ENCODE data around the gene PCSK4. TPM values are rescaled to one million over a fixed set of nuclear protein-coding genes. Genes with fewer than 3 reads are reported as not detected.

PCSK4 gene
- total RNA-seq, 2 experiments from 2014 or later: 1.8 to 3.9 TPM

GRCh38 chr19:1527650-1528309 is 37.6 kb upstream of the PCSK4 start:
- H3K27ac Mint-ChIP-seq: no peak overlapping the region
- intact Hi-C loops (cut with DNase I, micrococcal nuclease): no loop called here
- DNase-seq: no peak
- no peaks in the 10 kb centered on the region for H3K36me3 Mint-ChIP-seq (ENCODE audit: low read depth)
- H3K4me1 Mint-ChIP-seq: peaks cover 5% of the 10 kb centered on the region
- no peaks in the 10 kb centered on the region for H3K9me3 Mint-ChIP-seq (ENCODE audit: low read depth)
- ATAC-seq: no peak
- no peak overlapping the region for H3K4me3 Mint-ChIP-seq
- ChIA-PET POLR2A (no interaction called here), CTCF (interaction anchor here (0.6 kb wide), 1 partner anchor 140 kb away, joined by 3 read pairs; no protein-coding TSS in a partner anchor)
- peaks cover 37% of the 10 kb centered on the region for H3K27me3 Mint-ChIP-seq

GRCh38 chr19:1526979-1527649 is 37.0 kb upstream of the PCSK4 start:
- no peaks in the 10 kb centered on the region for H3K9me3 Mint-ChIP-seq (ENCODE audit: low read depth)
- no peak for ATAC-seq
- CTCF ChIA-PET: interaction anchor here (0.6 kb wide), 1 partner anchor 141 kb away, joined by 3 read pairs; no protein-coding TSS in a partner anchor
- H3K4me1 Mint-ChIP-seq: peaks cover 5% of the 10 kb centered on the region
- no peak overlapping the region for H3K4me3 Mint-ChIP-seq
- POLR2A ChIA-PET: no interaction called here
- peaks cover 37% of the 10 kb centered on the region for H3K27me3 Mint-ChIP-seq
- no peak overlapping the region for H3K27ac Mint-ChIP-seq
- H3K36me3 Mint-ChIP-seq (ENCODE audit: low read depth): no peaks in the 10 kb centered on the region
- DNase-seq: no peak
- intact Hi-C loops (cut with DNase I, micrococcal nuclease): no loop called here

GRCh38 chr19:1526066-1526778 is 36.1 kb upstream of the PCSK4 start:
- no peaks in the 10 kb centered on the region for H3K36me3 Mint-ChIP-seq (ENCODE audit: low read depth)
- H3K9me3 Mint-ChIP-seq (ENCODE audit: low read depth): no peaks in the 10 kb centered on the region
- H3K4me1 Mint-ChIP-seq: peaks cover 5% of the 10 kb centered on the region
- H3K4me3 Mint-ChIP-seq: no peak overlapping the region
- H3K27me3 Mint-ChIP-seq: peaks cover 37% of the 10 kb centered on the region
- DNase-seq (no peak), ATAC-seq (no peak)
- H3K27ac Mint-ChIP-seq: no peak overlapping the region
- intact Hi-C loops (cut with DNase I, micrococcal nuclease): no loop called here
- ChIA-PET POLR2A (no interaction called here), CTCF (no interaction called here)

GRCh38 chr19:1525343-1525742 is 35.2 kb upstream of the PCSK4 start:
- no peak for DNase-seq
- ATAC-seq: no peak
- Mint-ChIP-seq H3K9me3 (ENCODE audit: low read depth) (no peaks in the 10 kb centered on the region), H3K27ac (no peak overlapping the region), H3K4me1 (peaks cover 5% of the 10 kb centered on the region), H3K27me3 (peaks cover 37% of the 10 kb centered on the region), H3K4me3 (no peak overlapping the region), H3K36me3 (ENCODE audit: low read depth) (no peaks in the 10 kb centered on the region)
- intact Hi-C loops (cut with DNase I, micrococcal nuclease): no loop called here
- ChIA-PET CTCF (no interaction called here), POLR2A (no interaction called here)

- no peaks in the 10 kb centered on the region for H3K9me3 Mint-ChIP-seq (ENCODE audit: low read depth)
- POLR2A ChIA-PET: no interaction called here
- peaks cover 34% of the 10 kb centered on the region for H3K27me3 Mint-ChIP-seq
- no peak overlapping the region for H3K27ac Mint-ChIP-seq
- H3K36me3 Mint-ChIP-seq (ENCODE audit: low read depth): no peaks in the 10 kb centered on the region
- H3K4me1 Mint-ChIP-seq: peaks cover 5% of the 10 kb centered on the region
- ATAC-seq (no peak), DNase-seq (no peak)
- intact Hi-C loops (cut with DNase I, micrococcal nuclease): no loop called here
- CTCF ChIA-PET: no interaction called here
- H3K4me3 Mint-ChIP-seq: no peak overlapping the region
Observed at GRCh38 chr19:1524972-1525325, 34.8 kb upstream of the PCSK4 start.

GRCh38 chr19:1524287-1524971 is 34.3 kb upstream of the PCSK4 start:
- intact Hi-C loops (cut with DNase I, micrococcal nuclease): no loop called here
- peaks cover 33% of the 10 kb centered on the region for H3K27me3 Mint-ChIP-seq
- ChIA-PET CTCF (no interaction called here), POLR2A (no interaction called here)
- no peak overlapping the region for H3K4me3 Mint-ChIP-seq
- H3K4me1 Mint-ChIP-seq: peaks cover 5% of the 10 kb centered on the region
- no peak for ATAC-seq
- no peaks in the 10 kb centered on the region for H3K36me3 Mint-ChIP-seq (ENCODE audit: low read depth)
- H3K27ac Mint-ChIP-seq: no peak overlapping the region
- no peaks in the 10 kb centered on the region for H3K9me3 Mint-ChIP-seq (ENCODE audit: low read depth)
- DNase-seq: no peak

- Mint-ChIP-seq H3K27me3 (peaks cover 33% of the 10 kb centered on the region), H3K36me3 (ENCODE audit: low read depth) (no peaks in the 10 kb centered on the region), H3K4me3 (no peak within 1 kb of the TSS), H3K27ac (no peak within 1 kb of the TSS), H3K9me3 (ENCODE audit: low read depth) (no peaks in the 10 kb centered on the region), H3K4me1 (peaks cover 5% of the 10 kb centered on the region)
- ChIA-PET POLR2A (no interaction called here), CTCF (no interaction called here)
- DNase-seq (no peak), ATAC-seq (no peak)
- intact Hi-C loops (cut with DNase I, micrococcal nuclease): no loop called here
Observed at GRCh38 chr19:1523412-1524286, 33.5 kb upstream of the PCSK4 start, which contains the start of gene PLK5. Gene PLK5, plus strand, starts transcription at chr19:1524077. Its CDS starts 2,920 bp downstream, at chr19:1526997.

GRCh38 chr19:1522838-1523237 is 32.7 kb upstream of the PCSK4 start:
- H3K27me3 Mint-ChIP-seq: peaks cover 33% of the 10 kb centered on the region
- ATAC-seq: no peak
- ChIA-PET POLR2A (no interaction called here), CTCF (interaction anchor here (1.2 kb wide), 1 partner anchor 23 kb away, joined by 3 read pairs; no protein-coding TSS in a partner anchor)
- no peaks in the 10 kb centered on the region for H3K36me3 Mint-ChIP-seq (ENCODE audit: low read depth)
- no peak for DNase-seq
- no peak overlapping the region for H3K27ac Mint-ChIP-seq
- peaks cover 5% of the 10 kb centered on the region for H3K4me1 Mint-ChIP-seq
- H3K4me3 Mint-ChIP-seq: no peak overlapping the region
- intact Hi-C loops (cut with DNase I, micrococcal nuclease): no loop called here
- no peaks in the 10 kb centered on the region for H3K9me3 Mint-ChIP-seq (ENCODE audit: low read depth)

- DNase-seq (no peak), ATAC-seq (no peak)
- H3K9me3 Mint-ChIP-seq (ENCODE audit: low read depth): no peaks in the 10 kb centered on the region
- peaks cover 5% of the 10 kb centered on the region for H3K4me1 Mint-ChIP-seq
- intact Hi-C loops (cut with DNase I, micrococcal nuclease): no loop called here
- no peak overlapping the region for H3K4me3 Mint-ChIP-seq
- POLR2A ChIA-PET: no interaction called here
- CTCF ChIA-PET: interaction anchor here (1.2 kb wide), 1 partner anchor 24 kb away, joined by 3 read pairs; no protein-coding TSS in a partner anchor
- no peak overlapping the region for H3K27ac Mint-ChIP-seq
- no peaks in the 10 kb centered on the region for H3K36me3 Mint-ChIP-seq (ENCODE audit: low read depth)
- peaks cover 30% of the 10 kb centered on the region for H3K27me3 Mint-ChIP-seq
Observed at GRCh38 chr19:1522061-1522460, 31.9 kb upstream of the PCSK4 start.

GRCh38 chr19:1521636-1522035 is 31.5 kb upstream of the PCSK4 start:
- H3K9me3 Mint-ChIP-seq (ENCODE audit: low read depth): no peaks in the 10 kb centered on the region
- intact Hi-C loops (cut with DNase I, micrococcal nuclease): no loop called here
- ChIA-PET CTCF (interaction anchor here (1.2 kb wide), 1 partner anchor 24 kb away, joined by 3 read pairs; no protein-coding TSS in a partner anchor), POLR2A (no interaction called here)
- H3K4me3 Mint-ChIP-seq: no peak overlapping the region
- ATAC-seq (no peak), DNase-seq (no peak)
- H3K27me3 Mint-ChIP-seq: peaks cover 27% of the 10 kb centered on the region
- peaks cover 5% of the 10 kb centered on the region for H3K4me1 Mint-ChIP-seq
- no peak overlapping the region for H3K27ac Mint-ChIP-seq
- no peaks in the 10 kb centered on the region for H3K36me3 Mint-ChIP-seq (ENCODE audit: low read depth)

GRCh38 chr19:1520203-1520780 is 30.1 kb upstream of the PCSK4 start:
- DNase-seq (no peak), ATAC-seq (no peak)
- intact Hi-C loops (cut with DNase I, micrococcal nuclease): no loop called here
- Mint-ChIP-seq H3K36me3 (ENCODE audit: low read depth) (no peaks in the 10 kb centered on the region), H3K4me3 (no peak overlapping the region), H3K27ac (no peak overlapping the region), H3K9me3 (ENCODE audit: low read depth) (no peaks in the 10 kb centered on the region), H3K4me1 (peaks cover 5% of the 10 kb centered on the region), H3K27me3 (peaks cover 17% of the 10 kb centered on the region)
- CTCF ChIA-PET: no interaction called here
- POLR2A ChIA-PET: no interaction called here

Data from activated CD4-positive, alpha-beta T cell treated with anti-CD3 and anti-CD28 coated beads for 36 hours (primary cell).